HCT116 (cell line): ENCODE measurements around the gene EID2. TPM values are rescaled to one million over a fixed set of nuclear protein-coding genes. Genes with fewer than 3 reads are reported as not detected.

ENCODE experiments used
- ATAC-seq: fragments of 200-7000 bp; cut with Tn5 transposase; 2 replicates; pipeline ENCODE4 v1.9.1; 2020; ENCODE audit warnings: mild to moderate bottlenecking, moderate library complexity
- BruUV-seq: library from RNA; stranded (reverse); fragments of 400-500 nt; replicated peaks from 2 replicates; lab custom pipeline; 2021; lab: Mats Ljungman, UMichigan
- CTCF ChIA-PET: fragments of 300-600 bp; sonication (Branson Sonifier 250); formaldehyde crosslinking; loops from one replicate; lab custom pipeline; 2021; ENCODE audit warnings: antibody characterized with exemption; lab: Charles Lee
- POLR2A ChIA-PET: fragments of 300-600, 350-600 bp; sonication (Branson Sonifier 250); formaldehyde crosslinking; loops from one replicate; lab custom pipeline; 2021; ENCODE audit warnings: antibody characterized with exemption; lab: Charles Lee
- RAD21 ChIA-PET, 2 experiments: fragments of 300-600 bp; sonication (Branson Sonifier 250); formaldehyde crosslinking; loops; one replicate each; lab custom pipeline; 2023; ENCODE audit warnings: low total read pairs in 2 of 2; ENCODE audit not compliant: uncharacterized antibody in 2 of 2, unreplicated experiment in 2 of 2, low non-redundant PET in 1 of 2; lab: Charles Lee
- DNase-seq: peaks from one replicate; pipeline ENCODE4 v3.0.0-alpha.2; 2010; ENCODE audit warnings: low read depth, low spot score
- H2AFZ ChIP-seq: fragments of 200-600 bp; shearing (Covaris generic), sonication (generic); 2 replicates; pipeline ENCODE4 v1.6.1; 2017; ENCODE audit warnings: low read depth, mixed run types, mixed read lengths, antibody characterized with exemption, low read length; ENCODE audit not compliant: poor library complexity, severe bottlenecking
- H3K27ac ChIP-seq: 2 replicates; pipeline ENCODE4 v1.5.1; 2012; ENCODE audit warnings: low read depth, low read length
- H3K27me3 ChIP-seq: fragments of 200-600 bp; sonication (generic); 2 replicates; pipeline ENCODE4 v1.6.1; 2016; ENCODE audit warnings: mixed run types, low read length, mixed read lengths; ENCODE audit not compliant: insufficient read depth
- H3K36me3 ChIP-seq, 2 experiments: fragments of 200-500 bp in 1 of 2; fragments of 200-600 bp in 1 of 2; sonication (Bioruptor generic) in 1 of 2; sonication (generic) in 1 of 2; 2 replicates each; pipeline versions ENCODE4 v1.5.1 to v1.6.1; 2014 to 2016; ENCODE audit warnings: low read length in 2 of 2, inconsistent platforms in 1 of 2, mixed read lengths in 1 of 2, mixed run types in 1 of 2; ENCODE audit not compliant: insufficient read depth in 2 of 2, control insufficient read depth in 1 of 2
- H3K4me1 ChIP-seq, 2 experiments: fragments of 200-600 bp in 1 of 2; sonication (generic) in 1 of 2; 2 replicates each; pipeline versions ENCODE4 v1.5.1 to v1.6.1; 2012 to 2017; ENCODE audit warnings: low read length in 2 of 2, inconsistent platforms in 1 of 2, mild to moderate bottlenecking in 1 of 2, mixed read lengths in 1 of 2, mixed run types in 1 of 2, moderate library complexity in 1 of 2; ENCODE audit not compliant: insufficient read depth in 2 of 2, control insufficient read depth in 1 of 2
- H3K4me2 ChIP-seq: fragments of 200-600 bp; sonication (generic); 2 replicates; pipeline ENCODE4 v1.6.1; 2017; ENCODE audit warnings: mixed run types, low read length, mixed read lengths
- H3K4me3 ChIP-seq, 2 experiments: fragments of 200-600 bp in 1 of 2; sonication (generic) in 1 of 2; replicated peaks in 1 of 2; 2 replicates each; pipeline ENCODE4 v1.5.1; 2011 to 2016; ENCODE audit warnings: low read length in 2 of 2, control low read depth in 1 of 2, low read depth in 1 of 2, mild to moderate bottlenecking in 1 of 2, mixed read lengths in 1 of 2, mixed run types in 1 of 2
- H3K79me2 ChIP-seq: fragments of 200-600 bp; sonication (generic); 2 replicates; pipeline ENCODE4 v1.6.1; 2017; ENCODE audit warnings: mild to moderate bottlenecking, mixed run types, low read length, moderate library complexity, mixed read lengths; ENCODE audit not compliant: insufficient read depth
- H3K9ac ChIP-seq: fragments of 200-600 bp; sonication (generic); 2 replicates; pipeline ENCODE4 v1.6.1; 2016; ENCODE audit warnings: low read length, mixed read lengths
- H3K9me2 ChIP-seq: fragments of 200-600 bp; sonication (generic), shearing (Covaris generic); 2 replicates; pipeline ENCODE4 v1.6.1; 2017; ENCODE audit warnings: mixed run types, mild to moderate bottlenecking, moderate library complexity; ENCODE audit not compliant: insufficient read depth
- H3K9me3 ChIP-seq, 2 experiments: fragments of 200-500 bp in 1 of 2; fragments of 200-600 bp in 1 of 2; sonication (Bioruptor generic) in 1 of 2; sonication (generic) in 1 of 2; 2 replicates each; pipeline ENCODE4 v1.6.1; 2014 to 2017; ENCODE audit warnings: low read length in 2 of 2, mixed read lengths in 2 of 2, inconsistent platforms in 1 of 2, low read depth in 1 of 2, mild to moderate bottlenecking in 1 of 2, mixed run types in 1 of 2, moderate library complexity in 1 of 2; ENCODE audit not compliant: control insufficient read depth in 1 of 2, insufficient read depth in 1 of 2
- H4K20me1 ChIP-seq: fragments of 200-600 bp; sonication (generic), shearing (Covaris generic); 2 replicates; pipeline ENCODE4 v1.6.1; 2017; ENCODE audit warnings: mixed run types, mild to moderate bottlenecking, moderate library complexity; ENCODE audit not compliant: insufficient read depth
- CBX3 ChIP-seq: IDR thresholded peaks from 2 replicates; pipeline ENCODE4 v1.6.1; 2012; ENCODE audit warnings: low read depth
- EZH2 ChIP-seq: fragments of 200-600 bp; sonication (generic); IDR thresholded peaks from 2 replicates; pipeline ENCODE4 v1.6.1; 2017; ENCODE audit warnings: antibody characterized with exemption, mixed run types
- POLR2A ChIP-seq: IDR thresholded peaks from 2 replicates; pipeline ENCODE4 v1.7.0; 2011; ENCODE audit warnings: borderline replicate concordance; ENCODE audit not compliant: insufficient read depth, insufficient read length; ENCODE audit errors: extremely low read depth
- POLR2AphosphoS5 ChIP-seq: IDR thresholded peaks from 2 replicates; pipeline ENCODE4 v1.6.1; 2011; ENCODE audit warnings: mild to moderate bottlenecking, low read depth, low read length, moderate library complexity
- RAD21 ChIP-seq: IDR thresholded peaks from 2 replicates; pipeline ENCODE4 v1.6.1; 2012; ENCODE audit warnings: low read depth, mild to moderate bottlenecking
- SIN3A ChIP-seq: IDR thresholded peaks from 2 replicates; pipeline ENCODE4 v1.6.1; 2012; ENCODE audit warnings: low read depth
- TCF7L2 ChIP-seq: IDR thresholded peaks from 2 replicates; pipeline ENCODE4 v1.7.0; 2011; ENCODE audit warnings: borderline replicate concordance, inconsistent platforms; ENCODE audit not compliant: insufficient read depth, insufficient read length; ENCODE audit errors: extremely low read depth
- ZFX ChIP-seq: fragments of 450-650 bp; IDR thresholded peaks from 2 replicates; pipeline ENCODE4 v1.6.1; 2017
- intact Hi-C: fragments of 100-400 bp; cut with micrococcal nuclease; formaldehyde crosslinking; loops from 2 replicates; pipeline ENCODE4 v1.10.0; 2022
- total RNA-seq: library from RNA; stranded (reverse); gene quantifications from one replicate; pipeline ENCODE4 v1.2.1, GENCODE V29; 2021; ENCODE audit not compliant: unreplicated experiment
- TF ChIP-seq, protein P1 (sequence below): IDR thresholded peaks from 2 replicates; pipeline ENCODE4 v1.6.1; 2011; ENCODE audit warnings: mild to moderate bottlenecking, low read length, moderate library complexity; ENCODE audit not compliant: insufficient replicate concordance; ENCODE audit errors: extremely low read depth
- TF ChIP-seq, protein P2 (sequence below), 3 experiments: fragments of 200-600 bp in 1 of 3; sonication (generic) in 1 of 3; IDR thresholded peaks in 2 of 3; conservative IDR thresholded peaks in 1 of 3; 2 replicates each; pipeline ENCODE4 v1.5.1; 2012 to 2017; ENCODE audit warnings: low read depth in 2 of 3, low read length in 2 of 3, antibody characterized with exemption in 1 of 3, borderline replicate concordance in 1 of 3, control low read depth in 1 of 3, mild to moderate bottlenecking in 1 of 3, mixed read lengths in 1 of 3, mixed run types in 1 of 3, moderate library complexity in 1 of 3; ENCODE audit not compliant: insufficient read depth in 1 of 3

EID2 gene
- total RNA-seq, 1 experiment from 2014 or later, result 11.7 TPM

DNA sequence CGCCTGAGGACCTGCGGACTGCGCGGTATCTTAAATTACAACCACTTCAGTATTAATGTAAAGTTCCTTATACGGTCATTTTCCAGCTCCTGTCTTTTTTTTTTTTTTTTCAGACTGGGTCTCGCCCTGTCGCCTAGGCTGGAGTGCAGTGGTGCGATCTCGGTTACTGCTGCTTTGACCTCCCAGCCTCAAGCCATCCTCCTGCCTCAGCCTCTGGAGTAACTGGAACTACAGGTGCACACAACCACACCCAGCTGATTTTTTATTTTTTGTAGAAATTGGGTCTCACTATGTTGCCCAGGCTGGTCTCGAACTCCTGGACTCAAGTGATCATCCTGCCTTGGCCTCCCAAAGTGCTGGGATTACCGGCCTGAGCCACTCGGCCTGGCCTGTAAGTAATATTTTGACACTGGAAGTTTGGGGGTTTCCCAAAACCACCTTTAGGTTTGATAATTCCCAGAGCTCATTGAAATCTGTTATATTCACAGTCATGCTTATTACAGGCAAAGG lies 6.9 kb downstream of the EID2 start (continued):
- TF ChIP-seq, protein P1, sequence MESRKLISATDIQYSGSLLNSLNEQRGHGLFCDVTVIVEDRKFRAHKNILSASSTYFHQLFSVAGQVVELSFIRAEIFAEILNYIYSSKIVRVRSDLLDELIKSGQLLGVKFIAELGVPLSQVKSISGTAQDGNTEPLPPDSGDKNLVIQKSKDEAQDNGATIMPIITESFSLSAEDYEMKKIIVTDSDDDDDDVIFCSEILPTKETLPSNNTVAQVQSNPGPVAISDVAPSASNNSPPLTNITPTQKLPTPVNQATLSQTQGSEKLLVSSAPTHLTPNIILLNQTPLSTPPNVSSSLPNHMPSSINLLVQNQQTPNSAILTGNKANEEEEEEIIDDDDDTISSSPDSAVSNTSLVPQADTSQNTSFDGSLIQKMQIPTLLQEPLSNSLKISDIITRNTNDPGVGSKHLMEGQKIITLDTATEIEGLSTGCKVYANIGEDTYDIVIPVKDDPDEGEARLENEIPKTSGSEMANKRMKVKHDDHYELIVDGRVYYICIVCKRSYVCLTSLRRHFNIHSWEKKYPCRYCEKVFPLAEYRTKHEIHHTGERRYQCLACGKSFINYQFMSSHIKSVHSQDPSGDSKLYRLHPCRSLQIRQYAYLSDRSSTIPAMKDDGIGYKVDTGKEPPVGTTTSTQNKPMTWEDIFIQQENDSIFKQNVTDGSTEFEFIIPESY, result no peak
- TF ChIP-seq, all 23 proteins: peak for 0

DNA sequence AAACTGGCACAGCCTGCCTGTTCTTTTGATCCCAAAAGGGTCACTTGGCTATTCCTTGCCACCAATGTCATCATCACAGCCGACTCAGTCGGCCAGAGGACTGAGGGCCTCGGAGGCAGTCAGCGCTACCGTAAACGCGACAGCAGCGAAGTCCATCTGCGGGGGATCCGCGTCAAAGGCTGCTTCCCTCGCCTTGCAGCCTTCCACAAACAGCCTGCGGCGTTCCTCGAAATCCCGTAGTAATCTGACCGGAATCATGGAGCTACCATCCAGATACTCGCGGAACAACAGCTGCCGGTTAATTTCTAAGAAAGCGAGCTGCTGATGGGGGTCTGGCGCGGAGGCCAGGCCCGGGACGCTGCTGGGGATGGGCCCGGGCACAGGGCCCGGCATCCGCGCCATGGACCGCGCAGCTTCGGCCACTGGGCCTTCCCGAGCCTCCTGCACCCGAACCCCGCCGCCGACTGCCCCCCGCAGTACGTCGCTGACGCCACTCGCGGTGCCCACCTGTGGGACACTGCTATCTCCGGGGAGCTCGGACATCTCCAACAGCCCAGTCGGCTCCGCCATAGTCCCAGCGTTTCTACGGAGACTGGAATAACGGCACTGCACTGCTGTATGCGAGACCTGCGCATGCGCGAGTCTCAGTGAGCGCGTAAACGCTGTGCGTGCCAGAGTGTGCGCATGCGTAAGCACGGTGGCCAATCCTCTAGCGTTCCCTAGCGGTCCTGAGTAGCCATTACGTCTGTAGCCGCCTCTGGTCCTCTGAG lies 7.5 kb downstream of the EID2 start, which contains the start of gene EID2B:
TSS of gene EID2B (minus strand) at position 620 of the 770 bp plus-strand sequence. CDS start at position 570, 50 bp downstream.
- H3K36me3 ChIP-seq, result no peaks in the 10 kb centered on the region
- no peak for TF ChIP-seq EZH2
- peak; percentile 95; the same call in 1 of the 2 replicates for TF ChIP-seq ZFX
- TF ChIP-seq POLR2A, result peak; percentile 93
- peak; percentile 71 for TF ChIP-seq POLR2AphosphoS5
- TF ChIP-seq CBX3, result no peak
- TF ChIP-seq TCF7L2, result peak; percentile 27
- no peak for TF ChIP-seq SIN3A
- peak; percentile 98 for TF ChIP-seq RAD21
- TF ChIP-seq, protein P2, sequence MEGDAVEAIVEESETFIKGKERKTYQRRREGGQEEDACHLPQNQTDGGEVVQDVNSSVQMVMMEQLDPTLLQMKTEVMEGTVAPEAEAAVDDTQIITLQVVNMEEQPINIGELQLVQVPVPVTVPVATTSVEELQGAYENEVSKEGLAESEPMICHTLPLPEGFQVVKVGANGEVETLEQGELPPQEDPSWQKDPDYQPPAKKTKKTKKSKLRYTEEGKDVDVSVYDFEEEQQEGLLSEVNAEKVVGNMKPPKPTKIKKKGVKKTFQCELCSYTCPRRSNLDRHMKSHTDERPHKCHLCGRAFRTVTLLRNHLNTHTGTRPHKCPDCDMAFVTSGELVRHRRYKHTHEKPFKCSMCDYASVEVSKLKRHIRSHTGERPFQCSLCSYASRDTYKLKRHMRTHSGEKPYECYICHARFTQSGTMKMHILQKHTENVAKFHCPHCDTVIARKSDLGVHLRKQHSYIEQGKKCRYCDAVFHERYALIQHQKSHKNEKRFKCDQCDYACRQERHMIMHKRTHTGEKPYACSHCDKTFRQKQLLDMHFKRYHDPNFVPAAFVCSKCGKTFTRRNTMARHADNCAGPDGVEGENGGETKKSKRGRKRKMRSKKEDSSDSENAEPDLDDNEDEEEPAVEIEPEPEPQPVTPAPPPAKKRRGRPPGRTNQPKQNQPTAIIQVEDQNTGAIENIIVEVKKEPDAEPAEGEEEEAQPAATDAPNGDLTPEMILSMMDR (IDR thresholded peaks at IDR 0.05 in 2 of 3, conservative IDR thresholded peaks at IDR 0.05 in 1 of 3; ENCODE audit: borderline replicate concordance in 1 of 3, insufficient read depth in 1 of 3, low read depth in 2 of 3, low read length in 2 of 3), result peak; percentile 87 to 91 (median 89)
- TF ChIP-seq, all 23 proteins: peak for 6
- Histone ChIP-seq H3K9me2 (no peaks in the 10 kb centered on the region), H3K27ac (peak within 1 kb of the TSS; percentile 58), H3K27me3 (no peaks in the 10 kb centered on the region), H3K4me3 (peak within 1 kb of the TSS; percentile 67 to 82), H3K4me2 (peak within 1 kb of the TSS; percentile 97), H3K4me1 (peaks cover 3 to 13% of the 10 kb centered on the region in 2 experiments; a peak in 3 of 4 replicates), H4K20me1 (no peaks in the 10 kb centered on the region), H3K9me3 (no peaks in the 10 kb centered on the region), H3K79me2 (no peaks in the 10 kb centered on the region), H2AFZ (peak within 1 kb of the TSS; percentile 80), H3K9ac (peak within 1 kb of the TSS; percentile 58)
- RAD21 ChIA-PET, result no interaction called here
- no TSS peak for BruUV-seq
- POLR2A ChIA-PET, result interaction anchor here (1.0 kb wide), 2 partner anchors 13 to 96 kb away, joined by 4 to 7 read pairs; partner anchors contain the start of gene RPS16
- DNase-seq, result peak; percentile 88
- intact Hi-C loops, result loop anchor here (1.0 to 10.0 kb wide), 3 partner anchors 58 to 318 kb away; partner anchors contain the start of gene SUPT5H
- CTCF ChIA-PET, result interaction anchor here (0.7 to 2.8 kb wide), 7 partner anchors 8 to 134 kb away, joined by 3 to 24 read pairs (median 5); no protein-coding TSS in a partner anchor
- peak; percentile 97 for ATAC-seq
